GM18517 (cell line): Measurements from ENCODE around the gene HNMT.
"Not testable (repeated sequence)": the region's sequence is repeated elsewhere in the genome, so short reads cannot be mapped to it uniquely, and the experiment has no call there.

Source experiments
- ATAC-seq: cut with Tn5 transposase; IDR thresholded peaks from one replicate; pipeline ENCODE4 v1.9.1; 2021; ENCODE audit warnings: mild to moderate bottlenecking, moderate library complexity; ENCODE audit not compliant: unreplicated experiment

The HNMT gene

GRCh38 chr2:137973280-137973679 is 9.0 kb downstream of the HNMT start:
- no peak for ATAC-seq

DNA sequence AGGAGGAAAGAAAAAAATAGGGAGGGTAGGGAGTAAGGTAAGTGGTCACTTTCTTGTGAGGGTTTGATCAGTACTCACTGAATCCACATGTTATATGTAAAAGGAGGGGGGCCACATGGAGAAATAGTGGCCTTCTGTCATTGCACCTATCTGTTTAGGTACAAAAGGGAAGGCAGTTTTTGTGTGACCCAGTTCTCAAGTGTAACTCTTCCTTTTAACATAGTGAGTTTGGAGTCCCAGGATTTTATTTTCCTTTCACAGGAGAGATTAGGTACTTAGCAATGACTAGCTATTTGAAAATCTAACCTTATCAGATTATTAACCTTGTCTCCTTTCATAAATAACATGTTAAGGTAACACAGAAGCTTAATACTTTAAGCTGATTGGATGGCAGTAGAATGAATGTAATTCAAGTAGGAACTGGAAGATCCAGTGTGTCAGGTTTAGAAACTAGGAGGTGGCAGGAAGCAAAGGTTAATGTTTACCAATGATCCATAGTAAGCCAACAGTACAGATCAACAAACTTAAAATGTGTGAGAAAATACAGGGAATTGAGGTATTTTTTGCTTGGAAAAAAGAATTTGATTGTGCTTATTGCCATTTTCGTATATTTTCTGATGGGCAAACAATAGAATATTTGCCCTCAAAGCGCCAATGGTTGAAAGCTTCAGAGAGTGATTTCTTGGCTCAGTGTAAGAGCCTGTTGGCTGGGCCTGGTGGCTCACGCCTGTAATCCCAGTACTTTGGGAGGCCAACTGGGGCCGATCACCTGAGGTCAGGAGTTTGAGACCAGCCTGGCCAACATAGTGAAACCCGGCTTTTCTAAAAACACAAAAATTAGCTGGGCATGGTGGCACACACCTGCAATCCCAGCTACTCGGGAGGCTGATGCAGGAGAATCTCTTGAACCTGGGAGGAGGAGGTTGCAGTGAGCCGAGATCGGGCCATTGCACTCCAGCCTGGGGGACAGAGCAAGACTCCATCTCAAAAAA is 11.3 kb downstream of the HNMT start:
- no peak for ATAC-seq

- no peak for ATAC-seq
Observed at GRCh38 chr2:137976274-137976673, 12.0 kb downstream of the HNMT start.

- no peak for ATAC-seq
Observed at GRCh38 chr2:137977790-137978189, 13.5 kb downstream of the HNMT start.

- no peak for ATAC-seq
Observed at GRCh38 chr2:137980459-137980858, 16.2 kb downstream of the HNMT start.

DNA sequence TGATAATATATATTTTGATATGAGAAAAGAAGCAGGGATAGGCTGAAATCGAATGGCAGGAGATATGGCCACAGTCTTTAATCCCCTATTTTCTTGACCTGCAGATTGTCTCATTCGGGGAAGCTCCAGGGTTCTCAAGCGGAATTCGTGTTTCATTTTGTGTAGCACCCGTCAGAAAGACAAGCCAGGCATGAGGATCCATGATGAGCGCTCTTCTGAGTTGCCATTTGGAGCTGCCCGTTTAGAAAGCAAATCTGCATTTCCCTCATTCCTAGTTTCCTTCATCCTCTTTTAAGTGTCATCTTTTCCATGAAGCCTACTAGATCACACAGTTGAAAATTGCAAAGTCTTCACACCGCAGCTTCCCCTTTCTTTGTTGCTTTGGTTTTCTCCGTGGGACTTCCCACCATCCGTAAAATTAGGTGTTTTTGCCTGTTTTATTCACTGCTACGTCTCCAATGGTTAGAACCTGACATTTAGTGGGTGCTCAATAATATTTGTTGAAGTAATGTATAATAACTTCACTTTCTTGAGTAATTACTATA is 16.9 kb downstream of the HNMT start:
- no peak for ATAC-seq

- ATAC-seq, result no peak
Observed at GRCh38 chr2:137983581-137983980, 19.3 kb downstream of the HNMT start.

DNA sequence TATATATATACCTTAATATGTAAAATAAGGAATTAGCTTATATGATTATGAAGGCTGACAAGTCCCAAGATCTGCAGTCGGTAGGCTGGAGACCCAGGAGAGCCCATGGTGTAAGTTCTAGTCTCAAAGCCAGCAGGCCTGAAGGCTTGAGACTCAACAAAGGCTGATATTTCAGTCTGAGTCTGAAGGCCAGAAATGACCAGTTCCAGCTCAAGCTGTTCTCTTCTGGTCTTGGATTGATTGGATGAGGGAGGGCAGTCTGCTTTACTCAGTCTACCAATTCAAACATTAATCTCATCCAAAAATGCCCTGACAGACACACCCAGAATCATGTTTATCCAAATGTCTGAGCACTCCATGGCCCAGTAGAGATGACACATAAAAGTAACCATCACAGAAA is 22.0 kb downstream of the HNMT start:
- ATAC-seq, result no peak

- no peak for ATAC-seq
Observed at GRCh38 chr2:137987011-137987410, 22.7 kb downstream of the HNMT start.

DNA sequence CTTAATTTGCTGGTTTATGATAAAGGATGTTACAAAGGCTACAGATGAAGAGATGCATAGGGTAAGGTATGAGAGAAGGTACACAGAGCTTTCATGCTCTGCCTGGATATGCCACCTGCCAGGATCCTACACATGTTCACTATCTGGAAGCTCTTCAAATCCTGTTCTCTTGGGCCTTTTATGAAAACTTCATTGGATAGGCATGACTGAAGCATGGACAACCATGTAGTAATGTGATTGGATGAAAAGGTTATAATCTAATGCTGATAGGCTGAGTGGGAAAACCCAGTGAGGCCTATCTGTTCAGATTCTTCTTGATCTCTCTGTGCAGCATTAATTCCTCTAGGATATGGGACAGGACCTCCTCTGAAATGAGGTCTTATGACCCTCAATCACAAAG is 26.8 kb downstream of the HNMT start:
- no peak for ATAC-seq

- no peak for ATAC-seq
Observed at GRCh38 chr2:137992039-137992646, 27.9 kb downstream of the HNMT start.

DNA sequence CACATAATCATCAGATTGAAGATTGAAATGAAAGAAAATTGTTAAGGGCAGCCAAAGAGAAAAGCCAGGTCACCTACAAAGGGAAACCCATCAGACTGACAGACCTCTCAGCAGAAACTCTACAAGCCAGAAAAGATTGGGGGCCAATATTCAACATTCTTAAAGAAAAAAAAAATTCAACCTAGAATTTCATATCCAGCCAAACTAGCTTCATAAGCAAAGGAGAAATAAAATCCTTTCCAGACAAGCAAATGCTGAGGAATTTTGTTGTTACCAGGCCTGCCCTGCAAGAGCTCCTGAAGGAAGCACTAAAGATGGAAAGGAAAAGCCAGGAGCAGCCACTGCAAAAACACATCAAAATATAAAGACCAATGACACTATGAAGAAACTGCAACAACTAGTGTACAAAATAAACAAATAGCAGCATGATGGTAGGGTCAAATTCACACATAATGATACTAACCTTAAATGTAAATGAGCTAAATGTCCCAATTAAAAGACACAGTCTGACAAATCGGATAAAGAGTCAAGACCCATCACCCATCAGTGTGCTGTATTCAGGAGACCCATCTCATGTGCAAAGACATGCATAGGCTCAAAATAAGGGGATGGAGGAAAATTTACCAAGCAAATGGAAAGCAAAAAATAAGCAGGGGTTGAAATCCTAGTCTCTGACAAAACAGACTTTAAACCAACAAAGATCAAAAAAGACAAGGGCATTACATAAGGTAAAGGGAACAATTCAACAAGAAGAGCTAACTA is 29.6 kb downstream of the HNMT start:
- ATAC-seq, result not testable (repeated sequence)

GRCh38 chr2:137995368-137995767 is 31.1 kb downstream of the HNMT start:
- ATAC-seq, result not testable (repeated sequence)

GRCh38 chr2:137996158-137996557 is 31.9 kb downstream of the HNMT start:
- not testable (repeated sequence) for ATAC-seq

DNA sequence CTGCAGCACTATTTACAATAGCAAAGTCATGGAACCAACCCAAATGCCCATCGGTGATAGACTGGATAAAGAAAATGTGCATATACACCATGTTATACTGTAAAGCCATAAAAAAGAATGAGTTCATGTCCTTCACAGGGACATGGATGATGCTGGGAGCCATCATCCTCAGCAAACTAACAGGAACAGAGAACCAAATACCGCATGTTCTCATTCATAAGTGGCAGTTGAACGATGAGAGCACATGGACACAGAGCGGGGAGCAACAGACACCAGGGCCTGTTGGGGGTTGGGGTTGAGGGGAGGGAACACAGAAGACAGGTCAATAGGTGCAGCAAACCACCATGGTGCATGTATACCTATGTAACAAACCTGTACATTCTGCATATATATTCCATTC is 33.5 kb downstream of the HNMT start:
- ATAC-seq, result no peak

DNA sequence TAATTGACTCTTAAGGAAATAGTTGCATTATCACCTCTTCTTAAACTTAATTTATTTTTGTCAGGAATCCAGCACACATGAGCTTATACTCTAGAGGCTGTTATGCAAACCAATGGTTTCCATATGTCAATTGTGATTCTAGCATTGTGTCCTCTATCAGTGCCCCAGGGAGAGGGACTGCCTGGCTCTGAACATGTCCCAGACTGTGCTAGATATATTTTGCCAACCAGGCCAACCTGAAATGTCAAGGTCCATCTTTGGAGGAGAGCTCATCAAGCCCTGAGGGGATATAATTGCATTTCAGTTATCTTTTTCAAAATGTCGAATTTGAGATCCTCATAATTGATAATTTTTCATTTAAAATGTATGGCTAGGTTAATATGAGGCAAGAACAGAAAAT is 34.2 kb downstream of the HNMT start:
- ATAC-seq, result no peak

GRCh38 chr2:137999273-137999672 is 35.0 kb downstream of the HNMT start:
- no peak for ATAC-seq

DNA sequence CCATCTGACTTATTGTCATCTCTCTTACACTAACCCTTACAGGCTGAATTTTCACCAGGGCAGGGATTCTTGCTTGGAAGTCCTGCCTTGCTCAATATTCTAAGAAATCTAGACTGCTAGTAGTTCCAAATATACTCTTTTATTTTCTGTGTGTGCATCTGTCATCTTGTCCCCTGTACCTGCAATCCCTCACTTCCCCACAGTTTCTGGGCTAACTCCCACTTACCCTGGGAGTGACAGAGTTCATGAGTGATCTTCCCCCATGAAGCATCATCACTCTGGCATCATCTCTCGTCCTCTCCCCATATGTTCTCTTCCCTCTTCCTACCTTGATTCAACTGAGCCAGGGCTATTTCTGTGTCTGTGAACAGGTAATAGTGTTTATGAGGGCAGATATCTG is 35.7 kb downstream of the HNMT start:
- ATAC-seq, result no peak

- no peak for ATAC-seq
Observed at GRCh38 chr2:138000796-138001195, 36.5 kb downstream of the HNMT start.

DNA sequence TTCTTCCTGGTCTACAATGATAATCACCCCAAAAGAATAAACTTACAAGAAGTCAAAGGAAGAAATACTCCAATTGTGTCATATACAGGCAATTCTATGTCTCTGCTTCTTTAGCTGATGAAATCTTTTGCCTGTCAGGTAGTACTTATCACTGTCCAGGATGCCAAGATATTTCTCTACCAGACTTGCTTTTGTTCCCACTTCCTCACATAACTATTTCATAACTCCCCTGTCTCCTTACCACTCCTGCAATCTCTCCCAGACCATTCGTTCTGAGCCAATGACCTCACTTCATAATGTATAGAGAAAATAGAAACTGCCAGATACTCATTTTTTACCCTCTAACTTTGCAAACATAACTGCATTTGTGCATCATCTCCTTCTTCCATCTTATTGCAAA is 39.1 kb downstream of the HNMT start:
- ATAC-seq, result no peak

DNA sequence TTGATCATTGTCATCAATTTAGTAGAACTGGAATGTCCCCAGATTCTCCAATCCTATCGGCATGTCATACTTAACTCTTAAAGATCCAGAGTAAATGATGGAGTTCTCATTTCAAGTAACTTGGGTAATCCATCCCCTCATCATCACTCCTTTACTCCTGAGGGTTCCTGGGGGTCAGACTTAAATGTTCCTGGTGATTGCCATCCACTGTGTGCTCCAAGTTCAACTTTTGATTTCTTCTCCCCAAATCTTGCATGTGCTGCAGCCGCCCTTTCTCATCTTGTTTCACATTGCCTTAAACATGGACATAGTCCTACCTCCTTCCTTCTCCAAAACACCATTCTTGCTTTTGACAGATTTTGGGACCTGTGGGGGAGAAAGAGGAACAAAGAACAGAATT is 43.2 kb downstream of the HNMT start:
- no peak for ATAC-seq
